GM18873 (cell line): ENCODE results near the gene MED25.
"Not testable (repeated sequence)": the region's sequence is repeated elsewhere in the genome, so short reads cannot be mapped to it uniquely, and the experiment has no call there.

Experiments used
- ATAC-seq: cut with Tn5 transposase; IDR thresholded peaks from one replicate; pipeline ENCODE4 v1.9.1; 2021; ENCODE audit warnings: mild to moderate bottlenecking, moderate library complexity, moderate number of reproducible peaks; ENCODE audit not compliant: unreplicated experiment, low FRiP score

Gene MED25

GRCh38 chr19:49812997-49813861, 4.9 kb upstream of the MED25 start, which contains the start of gene FUZ:
Gene FUZ, minus strand, starts transcription at chr19:49813292. Its CDS starts 186 bp downstream, at chr19:49813106.
- peak; percentile 62 for ATAC-seq

DNA sequence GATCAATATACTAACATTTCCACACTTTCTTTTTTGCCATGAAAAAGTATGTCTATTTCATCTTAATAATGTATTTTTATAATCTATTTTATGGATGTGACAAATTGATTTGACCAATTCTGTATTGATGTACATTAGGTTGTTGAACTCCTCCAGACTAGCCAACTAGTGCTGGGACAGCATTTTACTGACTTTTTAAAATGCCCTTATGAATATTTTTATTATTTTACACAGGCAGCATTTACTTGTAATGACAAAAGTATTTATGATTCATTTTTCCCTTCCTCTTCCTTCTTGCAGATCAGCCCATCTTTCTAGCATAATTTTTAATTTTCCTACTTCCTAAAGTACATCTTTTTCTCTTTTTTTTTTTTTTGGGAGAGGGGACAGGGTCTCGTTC, 4.1 kb upstream of the MED25 start:
- no peak for ATAC-seq

DNA sequence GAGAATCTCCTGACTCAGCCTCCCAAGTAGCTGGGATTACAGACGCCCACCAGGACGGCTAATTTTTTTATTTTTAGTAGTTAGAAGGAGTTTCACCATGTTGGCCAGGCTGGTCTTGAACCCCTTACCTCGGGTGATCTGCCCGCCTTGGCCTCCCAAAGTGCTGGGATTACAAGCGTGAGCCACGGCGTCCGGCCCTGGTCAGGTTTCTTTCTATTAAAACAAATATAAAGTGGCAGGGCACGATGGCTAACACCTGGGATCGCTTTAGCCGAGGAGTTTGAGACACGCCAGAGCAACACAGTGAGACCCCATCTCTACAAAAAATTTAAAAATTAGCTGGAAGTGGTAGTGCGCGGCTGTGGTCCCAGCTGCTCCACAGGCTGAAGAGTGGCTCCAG, 1.5 kb upstream of the MED25 start:
- no peak for ATAC-seq

GRCh38 chr19:49818649-49819370, 721 bp downstream of the MED25 start:
- ATAC-seq = no peak

- ATAC-seq = not testable (repeated sequence)
Observed at GRCh38 chr19:49819452-49820115, 1.5 kb downstream of the MED25 start.

GRCh38 chr19:49820125-49820524, 2.0 kb downstream of the MED25 start:
- ATAC-seq = no peak

- no peak for ATAC-seq
Observed at GRCh38 chr19:49823472-49823871, 5.4 kb downstream of the MED25 start.

GRCh38 chr19:49824662-49825061, 6.6 kb downstream of the MED25 start:
- no peak for ATAC-seq

GRCh38 chr19:49827034-49827433, 8.9 kb downstream of the MED25 start:
- ATAC-seq = no peak

DNA sequence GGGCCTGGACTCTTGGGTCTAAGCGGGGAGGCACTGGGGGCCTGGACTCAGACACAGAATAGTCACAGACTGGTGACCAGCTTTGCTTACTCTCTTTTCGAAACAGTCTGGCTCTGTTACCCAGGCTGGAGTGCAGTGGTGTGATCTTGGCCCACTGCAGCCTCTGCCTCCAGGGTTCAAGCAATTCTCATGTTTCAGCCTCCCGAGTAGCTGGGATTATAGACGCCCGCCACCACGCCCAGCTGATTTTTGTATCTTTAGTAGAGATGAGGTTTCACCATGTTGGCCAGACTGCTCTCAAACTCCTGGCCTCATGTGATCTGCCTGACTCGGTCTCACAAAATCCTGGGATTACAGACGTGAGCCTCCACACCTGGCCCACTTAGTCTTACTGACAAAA, 11.1 kb downstream of the MED25 start:
- no peak for ATAC-seq

DNA sequence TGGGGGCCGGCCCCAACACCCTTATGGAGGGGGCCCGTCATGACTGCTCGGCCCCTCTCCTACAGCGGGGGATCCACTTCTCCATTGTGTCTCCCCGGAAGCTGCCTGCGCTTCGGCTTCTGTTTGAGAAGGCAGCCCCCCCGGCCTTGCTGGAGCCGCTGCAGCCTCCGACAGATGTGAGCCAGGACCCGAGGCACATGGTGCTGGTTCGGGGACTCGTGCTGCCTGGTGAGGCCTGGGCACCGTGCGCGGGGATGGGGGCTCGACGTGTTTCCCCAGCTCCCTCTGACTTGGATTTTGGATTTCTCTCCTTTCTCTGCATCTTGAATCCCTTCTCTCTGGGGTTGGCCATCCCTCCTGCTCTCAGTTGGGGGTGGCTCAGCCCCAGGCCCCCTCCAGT, 11.6 kb downstream of the MED25 start:
- no peak for ATAC-seq

DNA sequence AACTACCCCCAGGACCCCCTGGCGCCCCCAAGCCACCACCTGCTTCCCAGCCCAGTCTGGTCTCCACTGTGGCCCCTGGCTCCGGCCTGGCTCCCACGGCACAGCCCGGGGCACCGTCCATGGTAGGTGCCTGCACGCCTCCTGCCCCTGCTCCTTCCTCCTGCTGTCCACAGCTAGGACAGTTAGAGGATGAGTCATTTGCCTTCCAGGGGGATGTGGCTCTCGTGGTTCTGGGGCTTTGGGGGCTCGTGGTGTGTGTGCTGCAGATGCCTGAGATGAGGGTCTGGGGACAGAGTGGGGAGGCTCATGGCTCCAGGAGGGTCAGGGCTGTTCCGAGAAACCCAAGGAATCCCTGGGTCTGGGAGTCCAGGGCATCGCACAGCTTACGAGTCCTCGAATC, 12.7 kb downstream of the MED25 start:
- ATAC-seq = no peak

DNA sequence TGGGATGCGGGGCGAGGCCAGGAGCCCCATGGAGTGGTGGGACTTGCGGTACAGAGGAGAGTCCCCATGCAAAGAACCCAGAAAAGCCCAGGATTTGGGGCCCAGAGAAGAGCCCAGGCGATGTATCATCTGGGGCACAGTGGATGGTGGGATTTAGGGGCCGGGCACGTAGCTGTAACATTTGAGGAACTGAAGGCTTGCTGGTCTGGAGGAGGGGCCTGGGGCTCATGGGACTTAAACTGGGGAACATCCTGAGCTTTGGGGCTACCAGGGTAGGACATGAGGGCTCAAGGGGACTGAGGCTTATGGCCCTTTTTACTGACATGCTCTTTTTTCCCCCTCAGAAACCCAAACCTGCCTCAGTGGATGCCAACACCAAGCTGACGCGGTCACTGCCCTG, 13.5 kb downstream of the MED25 start:
- ATAC-seq = no peak

GRCh38 chr19:49832556-49832955, 14.5 kb downstream of the MED25 start:
- no peak for ATAC-seq

DNA sequence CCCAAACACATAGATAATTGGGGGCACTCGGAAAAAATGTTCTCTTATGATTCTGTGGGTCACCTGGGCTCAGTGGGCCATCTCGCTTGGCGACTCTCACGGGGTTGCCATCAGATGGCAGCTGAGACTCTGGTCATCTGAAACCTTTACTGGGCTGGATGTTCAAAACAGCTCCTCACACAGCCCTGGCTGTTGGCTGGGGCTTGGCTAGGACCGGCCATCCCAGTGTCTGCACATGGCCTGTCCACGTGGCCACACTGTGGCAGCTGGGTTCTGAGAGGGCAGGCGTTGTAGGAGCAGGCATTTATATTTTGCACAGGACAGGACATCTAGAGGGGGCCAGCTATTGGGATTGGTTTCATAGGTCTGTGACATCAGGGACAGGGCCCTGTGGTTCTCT, 15.5 kb downstream of the MED25 start:
- no peak for ATAC-seq

- ATAC-seq = no peak
Observed at GRCh38 chr19:49835562-49835961, 17.5 kb downstream of the MED25 start.

- ATAC-seq = no peak
Observed at GRCh38 chr19:49836176-49837008, 18.3 kb downstream of the MED25 start.

GRCh38 chr19:49837009-49837310, 18.9 kb downstream of the MED25 start:
- no peak for ATAC-seq

GRCh38 chr19:49837425-49837824, 19.3 kb downstream of the MED25 start:
- ATAC-seq = no peak

- no peak for ATAC-seq
Observed at GRCh38 chr19:49838885-49839588, 20.9 kb downstream of the MED25 start.
